Femur (tissue), 1 donor: Measurements from ENCODE around the gene TSEN54.
A peak's percentile ranks its signal among the peaks of the same experiment; 100 is the strongest.
"Not testable (repeated sequence)": the region's sequence is repeated elsewhere in the genome, so short reads cannot be mapped to it uniquely, and the experiment has no call there.

Source experiments
- DNase-seq: peaks from one replicate; pipeline ENCODE4 v3.0.0-alpha.2; 2017

Gene TSEN54

GRCh38 chr17:75518983-75519537 lies 2.7 kb downstream of the TSEN54 start:
- no peak for DNase-seq

DNA sequence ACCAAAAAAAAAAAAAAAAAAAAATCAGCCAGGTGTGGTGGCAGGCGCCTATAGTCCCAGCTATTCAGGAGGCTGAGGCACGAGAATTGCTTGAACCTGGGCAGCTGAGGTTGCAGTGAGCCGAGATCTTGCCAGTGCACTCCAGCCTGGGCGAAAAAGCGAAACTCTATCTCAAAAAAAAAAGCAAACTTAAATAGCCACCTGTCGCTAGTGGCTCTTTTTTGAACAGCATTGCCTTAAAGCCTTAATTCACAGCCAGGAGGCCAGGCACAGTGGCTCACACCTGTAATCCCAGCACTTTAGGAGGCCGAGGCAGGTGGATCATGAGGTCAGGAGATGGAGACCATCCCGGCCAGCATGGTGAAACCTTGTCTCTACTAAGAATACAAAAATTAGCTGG lies 4.1 kb downstream of the TSEN54 start:
- not testable (repeated sequence) for DNase-seq

DNA sequence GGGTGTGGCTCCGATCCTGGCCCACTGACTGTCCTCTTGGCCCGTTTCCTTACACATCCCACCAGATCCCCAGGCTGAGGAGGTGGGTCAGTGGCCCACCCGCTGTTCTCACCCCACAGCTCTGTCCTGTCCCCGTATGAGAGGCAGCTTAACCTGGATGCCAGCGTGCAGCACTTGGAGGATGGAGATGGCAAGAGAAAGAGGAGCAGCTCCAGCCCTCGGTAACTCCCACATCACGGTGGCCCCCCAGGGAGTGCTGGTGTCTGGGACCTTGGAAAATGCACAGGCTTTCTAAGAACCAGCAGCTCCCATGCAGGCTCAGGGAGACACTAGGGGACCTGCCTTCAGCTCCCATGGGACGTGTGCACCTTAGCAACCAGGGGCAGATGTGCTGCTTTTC lies 5.0 kb downstream of the TSEN54 start:
- DNase-seq = peak; percentile 10

DNA sequence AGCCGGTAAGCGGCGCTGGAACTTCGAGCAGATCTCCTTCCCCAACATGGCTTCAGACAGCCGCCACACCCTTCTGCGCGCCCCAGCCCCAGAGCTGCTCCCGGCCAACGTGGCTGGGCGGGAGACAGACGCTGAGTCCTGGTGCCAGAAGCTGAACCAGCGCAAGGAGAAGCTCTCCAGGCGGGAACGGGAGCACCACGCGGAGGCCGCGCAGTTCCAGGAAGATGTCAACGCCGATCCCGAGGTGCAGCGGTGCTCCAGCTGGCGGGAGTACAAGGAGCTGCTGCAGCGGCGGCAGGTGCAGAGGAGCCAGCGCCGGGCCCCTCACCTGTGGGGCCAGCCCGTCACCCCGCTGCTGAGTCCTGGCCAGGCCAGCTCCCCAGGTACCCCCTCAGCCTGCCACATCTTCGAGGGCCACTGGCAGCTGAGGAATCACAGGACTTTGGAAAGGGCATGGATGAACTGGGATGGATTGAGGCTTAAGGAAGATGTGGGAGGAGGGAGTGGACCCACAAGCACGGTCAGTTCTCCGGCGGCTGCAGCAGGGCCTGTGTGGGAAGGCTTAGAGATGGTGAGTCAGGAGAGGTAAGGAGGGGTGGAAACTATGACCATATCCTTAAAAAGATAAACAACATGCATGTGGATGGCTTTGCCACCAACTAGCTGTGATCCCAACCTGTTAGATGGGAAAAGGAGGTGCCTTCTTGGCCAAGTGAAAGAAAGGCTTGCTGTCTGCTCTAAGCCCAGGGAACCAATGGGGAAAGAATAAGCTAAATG lies 5.8 kb downstream of the TSEN54 start:
- peak; percentile 22 for DNase-seq

- DNase-seq = no peak
Measured at GRCh38 chr17:75523647-75524046, 7.3 kb downstream of the TSEN54 start.

- DNase-seq = no peak
Measured at GRCh38 chr17:75524269-75524969, 8.1 kb downstream of the TSEN54 start.

GRCh38 chr17:75524970-75525805 lies 8.9 kb downstream of the TSEN54 start, which contains the start of gene LLGL2:
TSS of gene LLGL2 (plus strand) at chr17:75525697. CDS start at chr17:75543427, 17,730 bp downstream.
- DNase-seq = peak; percentile 73

GRCh38 chr17:75525806-75526554 lies 9.7 kb downstream of the TSEN54 start:
- DNase-seq = no peak

- no peak for DNase-seq
Measured at GRCh38 chr17:75526555-75527270, 10.4 kb downstream of the TSEN54 start.

GRCh38 chr17:75530837-75531720 lies 14.8 kb downstream of the TSEN54 start:
- no peak for DNase-seq

GRCh38 chr17:75531721-75532072 lies 15.4 kb downstream of the TSEN54 start:
- no peak for DNase-seq

DNA sequence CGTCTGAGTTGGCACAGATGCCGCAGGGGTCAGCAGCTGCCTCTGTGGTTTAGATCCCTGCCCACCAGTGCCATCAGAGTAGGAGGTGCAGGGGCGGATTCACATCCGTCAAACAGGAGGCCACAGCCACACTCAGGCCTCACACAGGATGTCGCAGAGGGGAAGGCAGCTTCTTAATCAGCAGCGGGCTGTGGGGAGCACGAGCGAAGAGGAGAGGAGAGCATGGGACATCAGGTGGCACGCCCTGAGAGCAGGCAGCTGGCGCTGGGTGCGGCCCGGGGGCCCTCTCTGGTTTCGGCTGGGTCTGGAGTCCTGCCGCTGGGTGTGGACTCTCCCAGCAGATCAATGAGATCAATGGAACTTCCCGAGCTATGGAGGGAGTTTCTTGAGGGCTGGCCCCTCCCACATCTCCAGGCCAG lies 18.8 kb downstream of the TSEN54 start:
- DNase-seq = no peak

GRCh38 chr17:75535871-75536270 lies 19.5 kb downstream of the TSEN54 start:
- DNase-seq = no peak

- DNase-seq = no peak
Measured at GRCh38 chr17:75536366-75536765, 20.0 kb downstream of the TSEN54 start.

- DNase-seq = no peak
Measured at GRCh38 chr17:75539967-75540729, 23.8 kb downstream of the TSEN54 start.

DNA sequence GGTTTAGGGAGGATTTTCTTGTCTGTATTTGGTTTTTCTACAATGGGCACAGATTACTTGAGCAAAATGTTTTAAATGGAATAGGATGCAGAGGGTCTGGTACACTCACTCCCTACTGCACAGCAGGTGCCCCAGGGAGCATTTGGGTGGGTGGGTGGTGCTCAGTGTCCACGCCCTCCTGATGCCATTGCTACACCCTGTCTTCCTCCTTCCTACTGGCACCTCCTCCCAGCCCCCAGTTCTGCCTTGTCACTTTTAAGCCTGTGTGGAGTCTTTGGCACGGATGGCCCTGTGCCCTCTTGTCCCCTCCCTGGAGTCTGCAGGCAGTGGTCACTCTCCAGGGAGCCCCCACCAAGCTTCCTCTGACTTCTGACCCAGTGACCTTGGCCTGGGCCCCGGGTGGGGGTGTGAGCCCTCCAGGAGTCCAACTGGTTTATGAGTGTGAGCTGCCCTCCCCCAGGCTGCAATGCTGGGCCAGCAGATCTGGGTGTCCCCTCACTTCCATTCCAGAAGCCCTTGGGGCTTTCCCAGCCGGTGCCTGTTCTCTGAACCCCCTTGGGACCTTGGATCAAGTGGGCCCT lies 24.7 kb downstream of the TSEN54 start:
- no peak for DNase-seq

GRCh38 chr17:75542229-75542628 lies 25.9 kb downstream of the TSEN54 start:
- DNase-seq = no peak

DNA sequence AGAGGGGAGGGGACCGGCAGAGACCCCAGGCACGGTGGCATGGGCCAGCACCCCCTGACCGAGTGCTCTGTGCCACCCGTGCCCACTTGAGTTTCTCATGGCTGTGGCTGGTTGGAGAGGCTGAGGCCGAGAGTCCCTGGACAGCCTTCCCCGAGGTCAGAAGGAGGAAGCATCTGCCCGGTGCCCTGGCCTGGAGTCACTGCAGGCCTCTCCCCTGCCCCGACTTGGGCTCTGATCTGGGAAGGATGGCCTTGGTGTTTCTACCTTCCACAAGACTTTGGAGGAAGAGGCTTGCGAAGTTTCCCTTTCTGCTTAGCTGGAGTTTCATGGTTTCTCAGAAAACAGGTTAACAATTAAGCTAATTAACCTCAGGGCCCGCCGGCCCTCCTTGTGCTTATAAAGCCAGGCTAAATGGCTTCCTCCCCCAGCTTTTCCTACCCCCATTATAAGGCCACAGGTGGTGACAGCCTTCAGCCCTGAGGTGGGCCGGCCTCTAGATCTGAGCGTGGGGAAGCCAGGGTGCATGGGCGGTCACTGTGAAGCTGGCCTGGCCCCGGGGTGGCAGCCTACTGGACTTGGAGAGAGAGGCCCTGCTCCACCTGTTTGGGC lies 26.5 kb downstream of the TSEN54 start:
- DNase-seq = no peak

- no peak for DNase-seq
Measured at GRCh38 chr17:75544250-75544649, 27.9 kb downstream of the TSEN54 start.
